Stimulated activated CD4-positive, alpha-beta T cell treated with anti-CD3 and anti-CD28 coated beads, Interleukin-4, amount 100 ng/mL, for 48 hours (primary cell): Measurements from ENCODE around the gene EFTUD2.
"Not testable (repeated sequence)": the region's sequence is repeated elsewhere in the genome, so short reads cannot be mapped to it uniquely, and the experiment has no call there.

ENCODE experiments used
- DNase-seq, 2 donors: peaks; one replicate each; pipeline ENCODE4 v3.0.0-alpha.2; 2020; ENCODE audit warnings: low read depth in 2 of 2

EFTUD2 gene

GRCh38 chr17:44848961-44849489, 50.2 kb downstream of the EFTUD2 start:
- DNase-seq: no peak

- no peak for DNase-seq
These were observed 50.9 kb downstream of the EFTUD2 start for GRCh38 chr17:44848257-44848795.

DNA sequence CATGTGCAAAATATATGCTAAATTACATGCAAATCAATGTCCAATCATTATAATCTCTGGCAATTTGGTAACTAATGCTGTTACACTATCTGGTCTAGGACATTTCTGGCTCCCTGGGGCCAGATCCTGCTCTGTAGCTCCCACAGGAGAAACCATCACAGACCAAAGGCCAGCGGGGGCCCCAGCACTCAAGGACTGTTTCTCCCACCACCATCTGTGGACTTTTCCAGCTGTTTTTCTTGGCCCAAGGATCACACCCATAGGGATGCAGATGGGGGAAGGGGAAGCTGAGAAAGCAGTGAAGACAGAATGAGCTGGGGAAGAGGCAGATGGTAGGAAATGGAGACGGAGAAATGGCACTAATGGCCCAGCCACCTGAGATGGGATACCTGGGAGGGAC, 51.7 kb downstream of the EFTUD2 start, which contains the start of gene HIGD1B:
HIGD1B (plus strand) TSS at position 298 of the 400 bp plus-strand sequence. CDS start 270 bp downstream, outside the sequence.
- no peak for DNase-seq

DNA sequence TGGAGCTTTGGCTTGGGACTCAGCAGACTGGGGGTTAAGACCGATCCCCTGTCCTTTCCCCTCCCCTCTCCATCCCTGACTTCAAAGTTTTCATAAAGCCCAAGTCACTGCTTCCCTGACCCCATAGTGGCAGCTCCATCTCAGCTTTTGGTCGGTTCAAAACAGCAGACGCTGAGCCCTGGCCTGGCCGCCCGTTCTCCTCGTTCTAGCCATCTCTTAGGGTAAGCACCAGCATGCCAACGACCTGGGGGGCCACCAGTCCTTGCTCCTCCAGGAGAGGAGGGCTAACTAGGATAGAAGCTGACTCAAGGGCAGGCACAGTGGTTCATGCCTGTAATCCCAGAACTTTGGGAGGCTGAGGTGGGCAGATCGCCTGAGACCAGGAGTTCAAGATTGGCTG, 53.0 kb downstream of the EFTUD2 start:
- DNase-seq: no peak

- no peak for DNase-seq
These were observed 54.8 kb downstream of the EFTUD2 start for GRCh38 chr17:44844390-44844830.

DNA sequence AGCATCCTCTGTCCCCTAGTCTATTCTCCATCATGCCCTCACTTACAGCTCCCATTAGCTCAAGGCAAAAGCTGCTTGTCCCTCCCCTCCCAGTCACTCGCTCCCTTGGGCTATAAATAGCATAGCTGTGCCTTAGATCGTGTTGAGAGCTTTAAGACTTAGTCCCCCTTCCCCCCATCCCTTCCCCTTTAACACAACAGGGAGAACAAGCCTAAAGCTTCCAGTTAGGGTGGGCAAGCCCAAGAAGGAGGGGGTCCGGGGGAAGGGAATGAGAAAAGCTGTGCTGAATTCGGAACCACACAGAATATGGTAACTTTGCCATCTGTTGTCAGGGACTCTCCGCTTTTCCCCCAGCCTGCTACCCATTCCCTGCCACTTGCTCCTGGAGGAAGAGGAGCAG, 56.5 kb downstream of the EFTUD2 start:
- no peak for DNase-seq

- no peak for DNase-seq
These were observed 58.3 kb downstream of the EFTUD2 start for GRCh38 chr17:44840936-44841335.

DNA sequence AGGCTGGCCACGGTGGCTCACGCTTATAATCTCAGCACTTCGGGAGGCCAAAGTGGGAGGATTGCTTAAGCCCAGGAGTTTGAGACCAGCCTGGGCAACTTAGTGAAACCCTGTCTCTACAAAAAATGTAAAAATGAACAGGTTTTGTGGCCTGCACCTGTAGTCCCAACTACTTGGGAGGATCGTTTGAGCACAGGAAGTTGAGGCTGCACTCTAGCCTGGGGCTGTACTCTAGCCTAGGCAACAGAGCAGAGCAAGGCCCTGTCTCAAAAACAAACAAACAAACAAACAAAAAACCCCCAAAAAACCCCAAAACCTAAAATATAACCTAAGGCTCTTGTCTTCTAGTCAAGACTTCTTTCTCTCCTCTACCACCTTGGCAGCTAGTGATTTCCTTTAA, 59.0 kb downstream of the EFTUD2 start:
- no peak for DNase-seq

GRCh38 chr17:44837196-44837595, 62.0 kb downstream of the EFTUD2 start:
- DNase-seq: no peak

DNA sequence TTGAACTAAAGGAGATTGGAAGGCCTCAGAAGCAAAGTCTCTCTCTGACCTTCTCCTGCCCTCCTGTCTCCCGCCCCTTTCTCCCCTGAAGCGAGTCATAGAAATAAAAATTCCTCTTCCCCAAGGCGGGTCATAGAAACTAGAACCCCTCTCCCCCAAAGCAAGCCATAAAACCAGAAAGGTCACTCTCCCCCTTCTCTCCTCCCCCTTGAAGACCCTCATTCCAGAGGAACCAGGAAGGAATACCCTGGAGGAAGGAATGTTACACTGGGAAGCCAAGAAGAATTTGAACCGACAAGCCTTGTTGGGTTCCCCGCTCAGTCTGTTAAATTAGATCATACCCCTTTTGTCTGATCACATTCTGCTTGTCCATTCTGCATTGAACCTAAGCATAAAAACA, 66.4 kb downstream of the EFTUD2 start:
- no peak for DNase-seq

- DNase-seq: no peak
These were observed 67.9 kb downstream of the EFTUD2 start for GRCh38 chr17:44831371-44831770.

- no peak for DNase-seq
These were observed 68.6 kb downstream of the EFTUD2 start for GRCh38 chr17:44830359-44831288.

GRCh38 chr17:44829523-44830358, 69.5 kb downstream of the EFTUD2 start, which contains the start of gene GJC1:
Gene GJC1, minus strand, starts transcription at chr17:44830287. Its CDS starts 24,470 bp downstream, at chr17:44805817.
- no peak for DNase-seq

DNA sequence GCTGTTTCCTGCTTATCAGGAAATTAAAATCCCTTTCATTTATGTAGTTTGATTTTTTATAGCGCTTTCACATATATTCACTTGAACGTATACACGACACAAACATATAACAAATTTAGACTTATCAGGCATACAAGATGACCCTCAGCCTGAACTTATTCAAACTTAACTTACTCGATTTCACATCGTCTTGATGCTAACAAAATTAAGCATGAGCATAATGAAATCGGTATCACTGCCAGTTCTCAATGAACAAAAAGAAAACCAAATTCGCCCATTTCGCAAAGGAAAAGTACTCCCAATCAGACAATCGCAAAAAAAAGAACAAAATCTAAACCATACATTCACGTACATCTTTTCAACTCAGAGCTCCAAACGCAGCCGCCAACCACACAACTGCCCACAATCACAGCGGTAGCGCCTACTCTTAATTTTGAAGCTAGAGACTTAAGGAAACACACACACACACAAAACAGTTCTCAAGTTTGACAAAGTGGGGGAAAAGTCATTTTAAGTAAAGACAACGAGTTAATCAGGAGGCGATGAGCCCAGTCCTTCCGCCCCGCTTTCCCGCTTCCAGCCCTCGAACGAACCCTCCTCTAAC, 70.2 kb downstream of the EFTUD2 start:
- no peak for DNase-seq

- DNase-seq: no peak
These were observed 71.4 kb downstream of the EFTUD2 start for GRCh38 chr17:44827863-44828262.

DNA sequence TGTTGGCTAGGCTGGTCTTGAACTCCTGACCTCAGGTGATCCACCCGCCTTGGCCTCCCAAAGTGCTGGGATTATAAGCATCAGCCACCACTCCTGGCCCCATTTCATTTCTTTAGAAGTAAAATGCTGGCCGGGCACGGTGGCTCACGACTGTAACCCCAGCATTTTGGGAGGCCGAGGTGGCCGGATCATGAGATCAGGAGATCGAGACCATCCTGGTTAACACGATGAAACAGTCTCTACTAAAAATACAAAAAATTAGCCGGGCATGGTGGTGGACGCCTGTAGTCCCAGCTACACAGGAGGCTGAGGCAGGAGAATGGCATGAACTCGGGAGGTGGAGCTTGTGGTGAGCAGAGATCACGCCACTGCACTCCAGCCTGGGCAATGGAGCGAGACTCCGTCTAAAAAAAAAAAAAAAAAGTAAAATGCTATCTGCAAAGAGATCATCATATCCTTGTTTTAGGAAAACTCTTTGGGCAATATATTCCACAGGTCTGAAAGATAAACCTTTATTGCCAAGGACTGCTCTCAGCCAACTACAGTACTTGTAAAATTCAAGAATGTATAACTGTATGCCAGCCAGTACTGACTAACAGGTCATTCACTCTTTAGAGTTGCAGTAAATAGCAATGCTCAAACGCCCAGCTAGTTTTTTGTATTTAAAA, 73.0 kb downstream of the EFTUD2 start:
- DNase-seq: no peak

GRCh38 chr17:44825236-44825635, 74.0 kb downstream of the EFTUD2 start:
- not testable (repeated sequence) for DNase-seq

- no peak for DNase-seq
These were observed 78.5 kb downstream of the EFTUD2 start for GRCh38 chr17:44820631-44821212.

- not testable (repeated sequence) for DNase-seq
These were observed 80.7 kb downstream of the EFTUD2 start for GRCh38 chr17:44818508-44818907.

DNA sequence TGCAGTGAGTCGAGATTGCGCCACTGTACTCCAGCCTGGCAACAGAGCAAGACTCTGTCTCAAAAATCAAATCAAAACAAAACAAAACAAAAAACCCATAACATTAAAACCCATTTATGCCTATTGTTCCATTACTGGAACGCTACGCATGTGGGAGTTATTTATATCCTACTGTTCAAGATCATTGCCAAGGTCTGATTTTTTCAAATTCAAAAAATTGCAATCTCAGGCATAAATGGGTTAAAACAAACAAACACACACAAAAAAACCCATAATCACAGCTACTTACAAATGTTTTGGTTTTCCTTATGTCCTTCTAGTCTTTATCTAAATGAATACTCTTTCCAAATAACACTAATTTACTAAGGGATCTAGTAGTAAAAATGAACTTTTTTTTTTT, 87.0 kb downstream of the EFTUD2 start:
- no peak for DNase-seq
